A549 (cell line): ENCODE measurements around the gene CELF4. TPM values are rescaled to one million over a fixed set of nuclear protein-coding genes. Genes with fewer than 3 reads are reported as not detected.

Experiments used
- ATAC-seq, 2 experiments: fragments of 200-7000 bp in 1 of 2; fragments of >200 bp in 1 of 2; cut with Nextera tagmentation in 1 of 2; cut with Tn5 transposase in 1 of 2; 3 replicates each; pipeline versions ENCODE4 v1.8.0 to v1.9.1; 2018 to 2020; ENCODE audit warnings: mild to moderate bottlenecking in 1 of 2, moderate library complexity in 1 of 2
- CTCF ChIA-PET: fragments of 300-600 bp; sonication (Branson Sonifier 250); formaldehyde crosslinking; extraction: SDS; loops from one replicate; lab custom pipeline; 2021; ENCODE audit warnings: antibody characterized with exemption, inconsistent platforms; lab: Yijun Ruan, JAX
- POLR2A ChIA-PET: fragments of 350-600 bp; formaldehyde crosslinking; extraction: SDS; loops from one replicate; lab custom pipeline; 2021; ENCODE audit warnings: antibody characterized with exemption, inconsistent platforms; lab: Yijun Ruan, JAX
- DNase-seq, 2 experiments: peaks; one replicate each; pipeline versions ENCODE4 v3.0.0 to v3.0.0-alpha.2; 2011 to 2016; ENCODE audit warnings: low read depth in 1 of 2, low spot score in 1 of 2
- FAIRE-seq: peaks from 2 replicates; lab custom pipeline; 2011; peaks lifted over from hg19 to GRCh38; lab: Jason Lieb, UNC
- H3K27ac ChIP-seq, 2 experiments: fragments of >200 bp; sonication (Bioruptor Twin); formaldehyde crosslinking; 3 replicates each; pipeline ENCODE4 v1.5.1; 2016 to 2017
- H3K4me1 ChIP-seq: fragments of >200 bp; sonication (Bioruptor Twin); formaldehyde crosslinking; 3 replicates; pipeline ENCODE4 v1.6.1; 2016
- H3K4me2 ChIP-seq: fragments of >200 bp; sonication (Bioruptor Twin); formaldehyde crosslinking; 3 replicates; pipeline ENCODE4 v1.6.1; 2016
- H3K4me3 ChIP-seq: fragments of >200 bp; sonication (Bioruptor Twin); formaldehyde crosslinking; 3 replicates; pipeline ENCODE4 v1.5.1; 2016
- H3K9me3 ChIP-seq: fragments of >200 bp; sonication (Bioruptor Twin); formaldehyde crosslinking; 3 replicates; pipeline ENCODE4 v1.6.1; 2016
- BHLHE40 ChIP-seq: IDR thresholded peaks from 2 replicates; pipeline ENCODE4 v1.6.1; 2012; ENCODE audit warnings: low read depth, low read length, inconsistent platforms
- CBX2 ChIP-seq: fragments of 200-600 bp; sonication (generic); IDR thresholded peaks from 2 replicates; pipeline ENCODE4 v1.6.1; 2016; ENCODE audit warnings: low read depth, mild to moderate bottlenecking, borderline replicate concordance
- CBX8 ChIP-seq: fragments of 200-600 bp; sonication (generic); IDR thresholded peaks from 2 replicates; pipeline ENCODE4 v1.6.1; 2016
- CHD4 ChIP-seq: fragments of 200-600 bp; sonication (generic); IDR thresholded peaks from 2 replicates; pipeline ENCODE4 v1.6.1; 2016; ENCODE audit warnings: antibody characterized with exemption, mild to moderate bottlenecking, borderline replicate concordance
- EHF ChIP-seq: fragments of 250-450 bp; sonication (Bioruptor Pico); IDR thresholded peaks from 2 replicates; pipeline ENCODE4 v1.5.0; 2020; ENCODE audit warnings: mild to moderate bottlenecking
- EP300 ChIP-seq, 2 experiments: fragments of >200 bp; sonication (Bioruptor Twin); formaldehyde crosslinking; IDR thresholded peaks; 2 replicates in 1 of 2; 3 replicates in 1 of 2; pipeline ENCODE4 v1.6.1; 2016 to 2017
- HDAC2 ChIP-seq: fragments of 200-600 bp; sonication (generic); IDR thresholded peaks from 2 replicates; pipeline ENCODE4 v1.6.1; 2016
- HMGXB4 ChIP-seq: fragments of 250-450 bp; sonication (Bioruptor Pico); IDR thresholded peaks from 2 replicates; pipeline ENCODE4 v1.5.0; 2021; ENCODE audit warnings: mild to moderate bottlenecking, moderate library complexity, borderline replicate concordance
- HOXA7 ChIP-seq: fragments of 250-450 bp; sonication (Bioruptor Pico); IDR thresholded peaks from 2 replicates; pipeline ENCODE4 v1.5.0; 2020; ENCODE audit warnings: mild to moderate bottlenecking, moderate library complexity
- HOXB13 ChIP-seq: fragments of 250-450 bp; sonication (Bioruptor Pico); IDR thresholded peaks from 2 replicates; pipeline ENCODE4 v1.5.0; 2020; ENCODE audit warnings: low read depth, mild to moderate bottlenecking, moderate library complexity
- HOXB5 ChIP-seq: fragments of 250-450 bp; sonication (Bioruptor Pico); IDR thresholded peaks from 2 replicates; pipeline ENCODE4 v1.5.0; 2020; ENCODE audit warnings: mild to moderate bottlenecking, moderate library complexity
- JUN ChIP-seq, 2 experiments: fragments of >200 bp; sonication (Bioruptor Twin); formaldehyde crosslinking; IDR thresholded peaks; 2 replicates in 1 of 2; 3 replicates in 1 of 2; pipeline ENCODE4 v1.6.1; 2016 to 2017
- MAFK ChIP-seq: fragments of 450-650 bp; IDR thresholded peaks from 2 replicates; pipeline ENCODE4 v1.6.1; 2014; ENCODE audit not compliant: partially characterized antibody
- MAZ ChIP-seq: fragments of 150-350 bp; IDR thresholded peaks from 2 replicates; pipeline ENCODE4 v1.6.1; 2014; ENCODE audit warnings: antibody characterized with exemption, low read depth, low read length, borderline replicate concordance
- PHF8 ChIP-seq: fragments of 200-600 bp; sonication (generic); IDR thresholded peaks from 2 replicates; pipeline ENCODE4 v1.6.1; 2016; ENCODE audit warnings: low read depth, mild to moderate bottlenecking, antibody characterized with exemption, moderate library complexity, borderline replicate concordance
- RAD21 ChIP-seq, 2 experiments: fragments of >200 bp in 1 of 2; sonication (Bioruptor Twin) in 1 of 2; formaldehyde crosslinking in 1 of 2; IDR thresholded peaks in 1 of 2; conservative IDR thresholded peaks in 1 of 2; 2 replicates in 1 of 2; 3 replicates in 1 of 2; pipeline ENCODE4 v1.6.1; 2012 to 2018; ENCODE audit warnings: inconsistent platforms in 1 of 2
- RARB ChIP-seq: fragments of 250-450 bp; sonication (Bioruptor Pico); IDR thresholded peaks from 2 replicates; pipeline ENCODE4 v1.8.0; 2021; ENCODE audit warnings: mild to moderate bottlenecking, moderate library complexity
- RNF2 ChIP-seq: fragments of 200-600 bp; sonication (generic); IDR thresholded peaks from 2 replicates; pipeline ENCODE4 v1.6.1; 2016; ENCODE audit warnings: low read depth, mild to moderate bottlenecking, antibody characterized with exemption, moderate library complexity, borderline replicate concordance
- SMC3 ChIP-seq: fragments of >200 bp; sonication (Bioruptor Twin); formaldehyde crosslinking; IDR thresholded peaks from 3 replicates; pipeline ENCODE4 v1.6.1; 2018; ENCODE audit warnings: inconsistent platforms
- TFCP2L1 ChIP-seq: fragments of 250-450 bp; sonication (Bioruptor Pico); IDR thresholded peaks from 2 replicates; pipeline ENCODE4 v1.5.0; 2021; ENCODE audit warnings: mild to moderate bottlenecking
- TP53 ChIP-seq: fragments of 250-450 bp; sonication (Bioruptor Pico); IDR thresholded peaks from 2 replicates; pipeline ENCODE4 v1.5.0; 2021; ENCODE audit warnings: mild to moderate bottlenecking, moderate library complexity
- ZC3H11A ChIP-seq: fragments of 450-650 bp; IDR thresholded peaks from 2 replicates; pipeline ENCODE4 v1.6.1; 2014; ENCODE audit warnings: antibody characterized with exemption, mild to moderate bottlenecking
- ZNF302 ChIP-seq: fragments of 250-450 bp; sonication (Bioruptor Pico); IDR thresholded peaks from 2 replicates; pipeline ENCODE4 v1.9.0; 2021; ENCODE audit warnings: inconsistent platforms, mild to moderate bottlenecking, moderate library complexity
- WGBS: methylation state at CpG from one replicate; pipeline ENCODE4 v1.1.6; 2017; ENCODE audit errors: missing lambda C conversion rate; 5-methylcytosine and 5-hydroxymethylcytosine counted together
- polyA plus RNA-seq, 4 experiments: library from polyadenylated mRNA; depleted of rRNA in 3 of 4; stranded (reverse); fragments of >200 nt; fragmentation: RNase III in 1 of 4; extraction: RNeasy Plus Mini Kit Qiagen cat#74134 plus additional on column Dnase treatment in 1 of 4; gene quantifications; 2 replicates in 3 of 4; 3 replicates in 1 of 4; pipeline ENCODE4 v1.2.3, GENCODE V29; 2011 to 2017
- TF ChIP-seq, protein P1 (sequence below): IDR thresholded peaks from 2 replicates; pipeline ENCODE4 v1.6.1; 2012
- TF ChIP-seq, protein P2 (sequence below): fragments of 150-350 bp; IDR thresholded peaks from 2 replicates; pipeline ENCODE4 v1.6.1; 2014; ENCODE audit warnings: low read depth, mild to moderate bottlenecking, low read length
- TF ChIP-seq, protein P3 (sequence below): fragments of 200-600 bp; sonication (generic); IDR thresholded peaks from 2 replicates; pipeline ENCODE4 v1.6.1; 2016; ENCODE audit warnings: antibody characterized with exemption, mild to moderate bottlenecking, moderate library complexity

Gene CELF4
- polyA plus RNA-seq, 2 of the 4 experiments (the other 2 are of a cell fraction): 0.08 TPM; not detected in 1

- TF ChIP-seq HOXB5 (CRISPR knock-in tag): no peak
- TF ChIP-seq TFCP2L1 (CRISPR knock-in tag): no peak
- TF ChIP-seq MAFK: no peak
- TF ChIP-seq TP53: no peak
- no peak for TF ChIP-seq HOXA7
- TF ChIP-seq HDAC2: no peak
- no peak for TF ChIP-seq RNF2
- no peak for TF ChIP-seq CBX2
- TF ChIP-seq, protein P1, sequence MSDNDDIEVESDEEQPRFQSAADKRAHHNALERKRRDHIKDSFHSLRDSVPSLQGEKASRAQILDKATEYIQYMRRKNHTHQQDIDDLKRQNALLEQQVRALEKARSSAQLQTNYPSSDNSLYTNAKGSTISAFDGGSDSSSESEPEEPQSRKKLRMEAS: no peak
- TF ChIP-seq MAZ: no peak
- no peak for TF ChIP-seq HOXB13 (CRISPR knock-in tag)
- DNase-seq (no peak), ATAC-seq (no peak), FAIRE-seq (no peak)
- Histone ChIP-seq H3K4me3 (no peak overlapping the region), H3K27ac (no peak overlapping the region), H3K4me1 (no peaks in the 10 kb centered on the region), H3K4me2 (no peak overlapping the region), H3K9me3 (no peaks in the 10 kb centered on the region)
- 5% methylated on average over 2 of the region's 2 CpGs for WGBS
- POLR2A ChIA-PET: no interaction called here
- CTCF ChIA-PET: no interaction called here
These were observed 53.2 kb downstream of the CELF4 start for GRCh38 chr18:37512400-37512799.

DNA sequence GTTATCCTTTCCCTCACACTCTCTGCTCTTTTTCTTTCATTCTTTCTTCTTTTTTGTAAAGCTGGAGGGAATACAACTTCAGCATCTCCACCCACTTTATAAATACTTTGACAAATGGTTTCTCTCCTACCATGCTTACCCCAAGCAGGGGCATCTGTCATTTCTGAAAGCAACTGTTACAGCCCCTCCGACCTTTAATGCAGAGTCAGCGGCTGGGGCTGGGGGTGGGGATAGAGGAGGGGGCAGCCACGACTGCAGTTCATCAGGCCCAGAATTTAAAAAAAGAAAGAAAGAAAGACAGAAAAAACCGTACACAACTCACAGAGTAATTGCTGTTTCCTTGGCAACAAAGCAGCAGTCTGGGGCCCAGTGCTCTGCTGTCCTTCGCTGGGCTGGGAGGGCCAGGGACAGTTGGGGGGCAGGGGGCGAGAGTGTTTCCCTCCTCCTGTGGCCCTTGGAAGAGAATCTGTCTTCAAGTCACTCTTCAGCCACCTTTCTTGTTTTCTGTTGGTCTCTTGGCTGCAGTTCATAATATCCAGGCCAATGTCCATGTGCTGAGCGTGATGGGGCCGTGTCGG lies 53.8 kb downstream of the CELF4 start:
- WGBS: 17% methylated on average over 7 of the region's 9 CpGs
- POLR2A ChIA-PET: no interaction called here
- ATAC-seq: no peak
- Histone ChIP-seq H3K27ac (no peak overlapping the region), H3K4me3 (no peak overlapping the region), H3K9me3 (no peaks in the 10 kb centered on the region), H3K4me1 (no peaks in the 10 kb centered on the region)
- no peak for DNase-seq
- TF ChIP-seq SMC3: no peak
- TF ChIP-seq CBX8: no peak
- no peak for TF ChIP-seq RARB (CRISPR knock-in tag)
- TF ChIP-seq, all 56 proteins: peak for 0
- no peak for FAIRE-seq
- CTCF ChIA-PET: no interaction called here
- no peak overlapping the region for H3K4me2 ChIP-seq

- 0% methylated on average over 1 of the region's 1 CpG for WGBS
- ATAC-seq (no peak), FAIRE-seq (no peak)
These were observed 56.0 kb downstream of the CELF4 start for GRCh38 chr18:37509600-37509999.

GRCh38 chr18:37508207-37508606 lies 57.4 kb downstream of the CELF4 start:
- 20% methylated on average over 1 of the region's 3 CpGs for WGBS
- no peaks in the 10 kb centered on the region for H3K4me1 ChIP-seq
- ATAC-seq: no peak
- no peak for DNase-seq
- H3K4me3 ChIP-seq: no peak overlapping the region
- no peak overlapping the region for H3K27ac ChIP-seq
- FAIRE-seq: no peak
- POLR2A ChIA-PET: no interaction called here
- no peaks in the 10 kb centered on the region for H3K9me3 ChIP-seq
- H3K4me2 ChIP-seq: no peak overlapping the region
- CTCF ChIA-PET: interaction anchor here (0.9 kb wide), 1 partner anchor 19 kb away, joined by 3 read pairs; no protein-coding TSS in a partner anchor
- no peak for TF ChIP-seq ZC3H11A
- no peak for TF ChIP-seq HDAC2
- TF ChIP-seq ZNF302 (CRISPR knock-in tag): no peak
- TF ChIP-seq JUN (IDR thresholded peaks at IDR 0.05): no peak
- TF ChIP-seq MAFK: no peak
- TF ChIP-seq BHLHE40: no peak
- TF ChIP-seq, protein P1: no peak
- TF ChIP-seq, protein P2, sequence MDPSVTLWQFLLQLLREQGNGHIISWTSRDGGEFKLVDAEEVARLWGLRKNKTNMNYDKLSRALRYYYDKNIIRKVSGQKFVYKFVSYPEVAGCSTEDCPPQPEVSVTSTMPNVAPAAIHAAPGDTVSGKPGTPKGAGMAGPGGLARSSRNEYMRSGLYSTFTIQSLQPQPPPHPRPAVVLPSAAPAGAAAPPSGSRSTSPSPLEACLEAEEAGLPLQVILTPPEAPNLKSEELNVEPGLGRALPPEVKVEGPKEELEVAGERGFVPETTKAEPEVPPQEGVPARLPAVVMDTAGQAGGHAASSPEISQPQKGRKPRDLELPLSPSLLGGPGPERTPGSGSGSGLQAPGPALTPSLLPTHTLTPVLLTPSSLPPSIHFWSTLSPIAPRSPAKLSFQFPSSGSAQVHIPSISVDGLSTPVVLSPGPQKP: no peak
- TF ChIP-seq, protein P3, sequence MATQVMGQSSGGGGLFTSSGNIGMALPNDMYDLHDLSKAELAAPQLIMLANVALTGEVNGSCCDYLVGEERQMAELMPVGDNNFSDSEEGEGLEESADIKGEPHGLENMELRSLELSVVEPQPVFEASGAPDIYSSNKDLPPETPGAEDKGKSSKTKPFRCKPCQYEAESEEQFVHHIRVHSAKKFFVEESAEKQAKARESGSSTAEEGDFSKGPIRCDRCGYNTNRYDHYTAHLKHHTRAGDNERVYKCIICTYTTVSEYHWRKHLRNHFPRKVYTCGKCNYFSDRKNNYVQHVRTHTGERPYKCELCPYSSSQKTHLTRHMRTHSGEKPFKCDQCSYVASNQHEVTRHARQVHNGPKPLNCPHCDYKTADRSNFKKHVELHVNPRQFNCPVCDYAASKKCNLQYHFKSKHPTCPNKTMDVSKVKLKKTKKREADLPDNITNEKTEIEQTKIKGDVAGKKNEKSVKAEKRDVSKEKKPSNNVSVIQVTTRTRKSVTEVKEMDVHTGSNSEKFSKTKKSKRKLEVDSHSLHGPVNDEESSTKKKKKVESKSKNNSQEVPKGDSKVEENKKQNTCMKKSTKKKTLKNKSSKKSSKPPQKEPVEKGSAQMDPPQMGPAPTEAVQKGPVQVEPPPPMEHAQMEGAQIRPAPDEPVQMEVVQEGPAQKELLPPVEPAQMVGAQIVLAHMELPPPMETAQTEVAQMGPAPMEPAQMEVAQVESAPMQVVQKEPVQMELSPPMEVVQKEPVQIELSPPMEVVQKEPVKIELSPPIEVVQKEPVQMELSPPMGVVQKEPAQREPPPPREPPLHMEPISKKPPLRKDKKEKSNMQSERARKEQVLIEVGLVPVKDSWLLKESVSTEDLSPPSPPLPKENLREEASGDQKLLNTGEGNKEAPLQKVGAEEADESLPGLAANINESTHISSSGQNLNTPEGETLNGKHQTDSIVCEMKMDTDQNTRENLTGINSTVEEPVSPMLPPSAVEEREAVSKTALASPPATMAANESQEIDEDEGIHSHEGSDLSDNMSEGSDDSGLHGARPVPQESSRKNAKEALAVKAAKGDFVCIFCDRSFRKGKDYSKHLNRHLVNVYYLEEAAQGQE: no peak
- no peak for TF ChIP-seq MAZ

More at GRCh38 chr18:37509600-37509999, 56.0 kb downstream of the CELF4 start:
- DNase-seq: no peak
- no peak overlapping the region for H3K4me3 ChIP-seq
- H3K4me2 ChIP-seq: no peak overlapping the region
- H3K27ac ChIP-seq: no peak overlapping the region
- ChIA-PET CTCF (no interaction called here), POLR2A (no interaction called here)
- H3K9me3 ChIP-seq: no peaks in the 10 kb centered on the region
- H3K4me1 ChIP-seq: no peaks in the 10 kb centered on the region
- TF ChIP-seq MAFK (no peak), EHF (CRISPR knock-in tag) (no peak), HMGXB4 (CRISPR knock-in tag) (no peak), CHD4 (no peak), RAD21 (conservative IDR thresholded peaks at IDR 0.05 in 1 of 2, IDR thresholded peaks at IDR 0.05 in 1 of 2) (no peak), EP300 (IDR thresholded peaks at IDR 0.05) (no peak), PHF8 (no peak)
